ENCODE results near the gene HSD17B11. TPM values are rescaled to one million over a fixed set of nuclear protein-coding genes. Genes with fewer than 3 reads are reported as not detected.
"Not testable (repeated sequence)": the region's sequence is repeated elsewhere in the genome, so short reads cannot be mapped to it uniquely, and the experiment has no call there.

HSD17B11 gene
- total RNA-seq, 2 experiments from 2014 or later: 21.2 to 21.7 TPM

- Mint-ChIP-seq H3K9me3 (peaks cover 5% of the 10 kb centered on the region), H3K4me3 (no peak overlapping the region), H3K4me1 (ENCODE audit: low read depth) (peaks cover 58% of the 10 kb centered on the region), H3K36me3 (ENCODE audit: low read depth) (peaks cover 29% of the 10 kb centered on the region), H3K27me3 (no peaks in the 10 kb centered on the region), H3K27ac (no peak overlapping the region)
- ChIA-PET CTCF (interaction anchor here (1.2 to 3.1 kb wide), 2 partner anchors 11 to 33 kb away, joined by 3 to 17 read pairs; no protein-coding TSS in a partner anchor), POLR2A (no interaction called here)
- ATAC-seq (no peak), DNase-seq (no peak)
- no peak for TF ChIP-seq CTCF (IDR thresholded peaks at IDR 0.05)
- intact Hi-C loops (cut with micrococcal nuclease): no loop called here
These were observed 3.8 kb downstream of the HSD17B11 start for GRCh38 chr4:87387237-87387636.

GRCh38 chr4:87384466-87385132 lies 6.4 kb downstream of the HSD17B11 start:
- H3K27me3 Mint-ChIP-seq; POLR2A ChIA-PET; H3K9me3 Mint-ChIP-seq; H3K27ac Mint-ChIP-seq; intact Hi-C loops (cut with micrococcal nuclease); DNase-seq; ATAC-seq; H3K4me3 Mint-ChIP-seq: not testable (repeated sequence)
- peaks cover 31% of the 10 kb centered on the region for H3K36me3 Mint-ChIP-seq (ENCODE audit: low read depth)
- CTCF ChIA-PET: interaction anchor here (1.2 to 1.5 kb wide), 2 partner anchors 9 to 10 kb away, joined by 3 to 6 read pairs; no protein-coding TSS in a partner anchor
- H3K4me1 Mint-ChIP-seq (ENCODE audit: low read depth): peaks cover 47% of the 10 kb centered on the region

GRCh38 chr4:87382931-87383330 lies 8.1 kb downstream of the HSD17B11 start:
- H3K27ac Mint-ChIP-seq: peak overlapping the region; percentile 43
- intact Hi-C loops (cut with micrococcal nuclease): no loop called here
- ChIA-PET CTCF (no interaction called here), POLR2A (no interaction called here)
- peaks cover 5% of the 10 kb centered on the region for H3K9me3 Mint-ChIP-seq
- ATAC-seq (no peak), DNase-seq (no peak)
- peaks cover 34% of the 10 kb centered on the region for H3K4me1 Mint-ChIP-seq (ENCODE audit: low read depth)
- H3K27me3 Mint-ChIP-seq: no peaks in the 10 kb centered on the region
- H3K4me3 Mint-ChIP-seq: no peak overlapping the region
- TF ChIP-seq CTCF (IDR thresholded peaks at IDR 0.05): no peak
- H3K36me3 Mint-ChIP-seq (ENCODE audit: low read depth): peaks cover 25% of the 10 kb centered on the region

- Mint-ChIP-seq H3K27ac (no peak overlapping the region), H3K36me3 (ENCODE audit: low read depth) (peaks cover 20% of the 10 kb centered on the region), H3K4me1 (ENCODE audit: low read depth) (peaks cover 27% of the 10 kb centered on the region), H3K9me3 (peaks cover 3% of the 10 kb centered on the region), H3K27me3 (no peaks in the 10 kb centered on the region), H3K4me3 (no peak overlapping the region)
- ChIA-PET CTCF (interaction anchor here (1.2 to 1.5 kb wide), 2 partner anchors 8 to 84 kb away, joined by 3 to 11 read pairs; no protein-coding TSS in a partner anchor), POLR2A (no interaction called here)
- intact Hi-C loops (cut with micrococcal nuclease): no loop called here
- no peak for ATAC-seq
- no peak for DNase-seq
- no peak for TF ChIP-seq CTCF (IDR thresholded peaks at IDR 0.05)
These were observed 8.9 kb downstream of the HSD17B11 start for GRCh38 chr4:87382116-87382515.

GRCh38 chr4:87377816-87378215 lies 13.2 kb downstream of the HSD17B11 start:
- Mint-ChIP-seq H3K27me3 (no peaks in the 10 kb centered on the region), H3K4me1 (ENCODE audit: low read depth) (peaks cover under 1% of the 10 kb centered on the region), H3K9me3 (no peaks in the 10 kb centered on the region), H3K36me3 (ENCODE audit: low read depth) (peaks cover 3% of the 10 kb centered on the region), H3K27ac (no peak overlapping the region), H3K4me3 (no peak overlapping the region)
- CTCF ChIA-PET: interaction anchor here (1.5 to 6.6 kb wide), 5 partner anchors 12 to 119 kb away, joined by 3 to 106 read pairs (median 4); no protein-coding TSS in a partner anchor
- intact Hi-C loops (cut with micrococcal nuclease): loop anchor here (2.0 kb wide), 1 partner anchor 87 kb away; no protein-coding TSS in a partner anchor
- TF ChIP-seq CTCF (IDR thresholded peaks at IDR 0.05): no peak
- ATAC-seq (peak; percentile 47), DNase-seq (no peak)
- POLR2A ChIA-PET: interaction anchor here (1.1 kb wide), 1 partner anchor 45 kb away, joined by 4 read pairs; the partner anchor contains the start of gene NUDT9

Measured in activated CD8-positive, alpha-beta T cell treated with anti-CD3 and anti-CD28 coated beads for 36 hours (primary cell).